SK-N-SH (cell line): ENCODE measurements around the gene RTN4. TPM values are rescaled to one million over a fixed set of nuclear protein-coding genes. Genes with fewer than 3 reads are reported as not detected.

Source experiments
- CHD2 ChIP-seq: fragments of 150-350 bp; IDR thresholded peaks from 2 replicates; pipeline ENCODE4 v1.6.1; 2018; ENCODE audit warnings: low read length; ENCODE audit not compliant: partially characterized antibody
- ELF1 ChIP-seq: IDR thresholded peaks from 2 replicates; pipeline ENCODE4 v1.4.0; 2012
- EP300 ChIP-seq, 2 experiments: IDR thresholded peaks; 2 replicates each; pipeline versions ENCODE4 v1.4.0 to v1.6.1; 2012; ENCODE audit warnings: borderline replicate concordance in 1 of 2, low read depth in 1 of 2, low read length in 1 of 2
- EZH2phosphoT487 ChIP-seq: fragments of 200-600 bp; sonication (generic); IDR thresholded peaks from 2 replicates; pipeline ENCODE4 v1.6.1; 2017; ENCODE audit warnings: low read depth, mixed run types, mild to moderate bottlenecking, antibody characterized with exemption, moderate library complexity, borderline replicate concordance
- FOSL2 ChIP-seq: IDR thresholded peaks from 2 replicates; pipeline ENCODE4 v1.4.0; 2012; ENCODE audit warnings: low read depth, mild to moderate bottlenecking, moderate library complexity, borderline replicate concordance
- FOXJ3 ChIP-seq: sonication (generic); formaldehyde crosslinking; IDR thresholded peaks from 2 replicates; pipeline ENCODE4 v1.5.1; 2020; ENCODE audit warnings: mild to moderate bottlenecking, missing genetic modification reagents
- FOXM1 ChIP-seq: IDR thresholded peaks from 2 replicates; pipeline ENCODE4 v1.4.0; 2012; ENCODE audit warnings: low read depth, mild to moderate bottlenecking
- GABPA ChIP-seq: IDR thresholded peaks from 2 replicates; pipeline ENCODE4 v1.4.0; 2012; ENCODE audit warnings: low read depth, mild to moderate bottlenecking
- NFIC ChIP-seq: IDR thresholded peaks from 2 replicates; pipeline ENCODE4 v1.4.0; 2012; ENCODE audit warnings: borderline replicate concordance
- NRF1 ChIP-seq: IDR thresholded peaks from 2 replicates; pipeline ENCODE4 v1.6.1; 2012; ENCODE audit warnings: low read depth, mild to moderate bottlenecking, low read length
- POLR2AphosphoS5 ChIP-seq: IDR thresholded peaks from 2 replicates; pipeline ENCODE4 v1.6.1; 2012; ENCODE audit warnings: low read depth, low read length
- RAD21 ChIP-seq: IDR thresholded peaks from 2 replicates; pipeline ENCODE4 v1.6.1; 2012; ENCODE audit warnings: mild to moderate bottlenecking, low read length
- RCOR1 ChIP-seq: fragments of 150-350 bp; IDR thresholded peaks from 2 replicates; pipeline ENCODE4 v1.6.1; 2017; ENCODE audit warnings: antibody characterized with exemption, low read length
- RFX5 ChIP-seq: IDR thresholded peaks from 2 replicates; pipeline ENCODE4 v1.6.1; 2012; ENCODE audit warnings: mild to moderate bottlenecking, improper control_type of control experiment, low read length
- RXRA ChIP-seq: IDR thresholded peaks from 2 replicates; pipeline ENCODE4 v1.4.0; 2012; ENCODE audit warnings: low read depth, mild to moderate bottlenecking, borderline replicate concordance
- SIN3A ChIP-seq: IDR thresholded peaks from 2 replicates; pipeline ENCODE4 v1.6.1; 2012; ENCODE audit warnings: low read depth, mild to moderate bottlenecking, low read length, moderate library complexity, borderline replicate concordance
- SMC3 ChIP-seq: IDR thresholded peaks from 2 replicates; pipeline ENCODE4 v1.6.1; 2012; ENCODE audit warnings: low read depth, low read length, improper control_type of control experiment
- TAF1 ChIP-seq: IDR thresholded peaks from 2 replicates; pipeline ENCODE4 v1.6.1; 2012; ENCODE audit warnings: low read depth, mild to moderate bottlenecking, low read length, moderate library complexity, borderline replicate concordance
- TCF12 ChIP-seq: IDR thresholded peaks from 2 replicates; pipeline ENCODE4 v1.4.0; 2012
- TEAD4 ChIP-seq: IDR thresholded peaks from 2 replicates; pipeline ENCODE4 v1.4.0; 2012; ENCODE audit warnings: mild to moderate bottlenecking, borderline replicate concordance; ENCODE audit not compliant: insufficient read depth
- USF1 ChIP-seq: IDR thresholded peaks from 2 replicates; pipeline ENCODE4 v1.4.0; 2012; ENCODE audit warnings: low read depth, borderline replicate concordance
- polyA plus RNA-seq, 3 experiments: library from polyadenylated mRNA; depleted of rRNA; stranded (reverse); fragments of >200 nt; gene quantifications; 2 replicates each; pipeline ENCODE4 v1.2.3, GENCODE V29; 2012
- TF ChIP-seq, protein P1 (sequence below): IDR thresholded peaks from 2 replicates; pipeline ENCODE4 v1.4.0; 2012; ENCODE audit warnings: low read depth, borderline replicate concordance
- TF ChIP-seq, protein P2 (sequence below): IDR thresholded peaks from 2 replicates; pipeline ENCODE4 v1.4.0; 2012; ENCODE audit warnings: low read depth
- TF ChIP-seq, protein P3 (sequence below): fragments of 200-600 bp; sonication (generic); IDR thresholded peaks from 2 replicates; pipeline ENCODE4 v1.6.1; 2017; ENCODE audit warnings: antibody characterized with exemption, mild to moderate bottlenecking, moderate library complexity

Gene RTN4
- polyA plus RNA-seq, 1 of the 3 experiments (the other 2 are of a cell fraction): 315 TPM

- TF ChIP-seq RFX5 (no peak), RCOR1 (no peak), RXRA (peak; percentile 87), NRF1 (no peak), SMC3 (no peak), GABPA (peak; percentile 43; the same call in 1 of the 2 replicates), TEAD4 (peak; percentile 81), TCF12 (peak; percentile 88), FOSL2 (peak; percentile 96), NFIC (peak; percentile 54; the same call in 1 of the 2 replicates), USF1 (no peak), EP300 (IDR thresholded peaks at IDR 0.05; ENCODE audit: borderline replicate concordance in 1 of 2, low read depth in 1 of 2, low read length in 1 of 2) (peak in 1 of 2 experiments; percentile 78; a peak in 1 of 4 replicates), RAD21 (no peak), ELF1 (no peak), FOXJ3 (CRISPR knock-in tag) (no peak), EZH2phosphoT487 (no peak), POLR2AphosphoS5 (peak; percentile 64; the same call in 1 of the 2 replicates), CHD2 (no peak), FOXM1 (peak; percentile 60; the same call in 1 of the 2 replicates), SIN3A (no peak), TAF1 (no peak)
- TF ChIP-seq, protein P1, sequence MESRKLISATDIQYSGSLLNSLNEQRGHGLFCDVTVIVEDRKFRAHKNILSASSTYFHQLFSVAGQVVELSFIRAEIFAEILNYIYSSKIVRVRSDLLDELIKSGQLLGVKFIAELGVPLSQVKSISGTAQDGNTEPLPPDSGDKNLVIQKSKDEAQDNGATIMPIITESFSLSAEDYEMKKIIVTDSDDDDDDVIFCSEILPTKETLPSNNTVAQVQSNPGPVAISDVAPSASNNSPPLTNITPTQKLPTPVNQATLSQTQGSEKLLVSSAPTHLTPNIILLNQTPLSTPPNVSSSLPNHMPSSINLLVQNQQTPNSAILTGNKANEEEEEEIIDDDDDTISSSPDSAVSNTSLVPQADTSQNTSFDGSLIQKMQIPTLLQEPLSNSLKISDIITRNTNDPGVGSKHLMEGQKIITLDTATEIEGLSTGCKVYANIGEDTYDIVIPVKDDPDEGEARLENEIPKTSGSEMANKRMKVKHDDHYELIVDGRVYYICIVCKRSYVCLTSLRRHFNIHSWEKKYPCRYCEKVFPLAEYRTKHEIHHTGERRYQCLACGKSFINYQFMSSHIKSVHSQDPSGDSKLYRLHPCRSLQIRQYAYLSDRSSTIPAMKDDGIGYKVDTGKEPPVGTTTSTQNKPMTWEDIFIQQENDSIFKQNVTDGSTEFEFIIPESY: no peak
- TF ChIP-seq, protein P2, sequence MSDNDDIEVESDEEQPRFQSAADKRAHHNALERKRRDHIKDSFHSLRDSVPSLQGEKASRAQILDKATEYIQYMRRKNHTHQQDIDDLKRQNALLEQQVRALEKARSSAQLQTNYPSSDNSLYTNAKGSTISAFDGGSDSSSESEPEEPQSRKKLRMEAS: peak; percentile 82
- TF ChIP-seq, protein P3, sequence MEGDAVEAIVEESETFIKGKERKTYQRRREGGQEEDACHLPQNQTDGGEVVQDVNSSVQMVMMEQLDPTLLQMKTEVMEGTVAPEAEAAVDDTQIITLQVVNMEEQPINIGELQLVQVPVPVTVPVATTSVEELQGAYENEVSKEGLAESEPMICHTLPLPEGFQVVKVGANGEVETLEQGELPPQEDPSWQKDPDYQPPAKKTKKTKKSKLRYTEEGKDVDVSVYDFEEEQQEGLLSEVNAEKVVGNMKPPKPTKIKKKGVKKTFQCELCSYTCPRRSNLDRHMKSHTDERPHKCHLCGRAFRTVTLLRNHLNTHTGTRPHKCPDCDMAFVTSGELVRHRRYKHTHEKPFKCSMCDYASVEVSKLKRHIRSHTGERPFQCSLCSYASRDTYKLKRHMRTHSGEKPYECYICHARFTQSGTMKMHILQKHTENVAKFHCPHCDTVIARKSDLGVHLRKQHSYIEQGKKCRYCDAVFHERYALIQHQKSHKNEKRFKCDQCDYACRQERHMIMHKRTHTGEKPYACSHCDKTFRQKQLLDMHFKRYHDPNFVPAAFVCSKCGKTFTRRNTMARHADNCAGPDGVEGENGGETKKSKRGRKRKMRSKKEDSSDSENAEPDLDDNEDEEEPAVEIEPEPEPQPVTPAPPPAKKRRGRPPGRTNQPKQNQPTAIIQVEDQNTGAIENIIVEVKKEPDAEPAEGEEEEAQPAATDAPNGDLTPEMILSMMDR: no peak
Measured at GRCh38 chr2:55093381-55093780, 43.1 kb upstream of the RTN4 start (continued).
